HG02623 (cell line): Measurements from ENCODE around the gene RRP1B.

ENCODE experiments used
- ATAC-seq: cut with Tn5 transposase; IDR thresholded peaks from one replicate; pipeline ENCODE4 v1.9.1; 2021; ENCODE audit warnings: moderate library complexity; ENCODE audit not compliant: unreplicated experiment

Gene RRP1B

GRCh38 chr21:43720539-43721166, 61.3 kb downstream of the RRP1B start:
- ATAC-seq: no peak

- ATAC-seq: no peak
Measured at GRCh38 chr21:43721206-43721605, 61.8 kb downstream of the RRP1B start.

- no peak for ATAC-seq
Measured at GRCh38 chr21:43721939-43722338, 62.6 kb downstream of the RRP1B start.

GRCh38 chr21:43723648-43724047, 64.3 kb downstream of the RRP1B start:
- ATAC-seq: no peak

GRCh38 chr21:43726686-43727518, 67.5 kb downstream of the RRP1B start:
- ATAC-seq: no peak

GRCh38 chr21:43727519-43728153, 68.3 kb downstream of the RRP1B start:
- no peak for ATAC-seq

GRCh38 chr21:43728154-43728466, 68.8 kb downstream of the RRP1B start:
- no peak for ATAC-seq

GRCh38 chr21:43728467-43729390, 69.4 kb downstream of the RRP1B start:
- ATAC-seq: peak; percentile 70

- no peak for ATAC-seq
Measured at GRCh38 chr21:43731476-43731875, 72.1 kb downstream of the RRP1B start.

- ATAC-seq: no peak
Measured at GRCh38 chr21:43731891-43732711, 72.7 kb downstream of the RRP1B start.

GRCh38 chr21:43733060-43733459, 73.7 kb downstream of the RRP1B start:
- no peak for ATAC-seq

- no peak for ATAC-seq
Measured at GRCh38 chr21:43733529-43734071, 74.2 kb downstream of the RRP1B start.

GRCh38 chr21:43734131-43734927, 75.0 kb downstream of the RRP1B start:
- ATAC-seq: no peak

- ATAC-seq: no peak
Measured at GRCh38 chr21:43734928-43735229, 75.5 kb downstream of the RRP1B start.

GRCh38 chr21:43735236-43736091, 76.1 kb downstream of the RRP1B start:
- ATAC-seq: no peak

GRCh38 chr21:43736224-43736883, 77.0 kb downstream of the RRP1B start:
- no peak for ATAC-seq

GRCh38 chr21:43737158-43737950, 78.0 kb downstream of the RRP1B start:
- no peak for ATAC-seq
